Fibroblast of lung (primary cell): ENCODE data around the gene SEPTIN5.

Source experiments
- CTCF ChIP-seq, 2 donors: IDR thresholded peaks in 1 of 2; conservative IDR thresholded peaks in 1 of 2; 1 replicate in 1 of 2; 2 replicates in 1 of 2; pipeline ENCODE4 v1.5.1; 2011 to 2012; ENCODE audit warnings: low read length in 2 of 2, control low read depth in 1 of 2, inconsistent platforms in 1 of 2, low read depth in 1 of 2, mild to moderate bottlenecking in 1 of 2
- EZH2 ChIP-seq: IDR thresholded peaks from 2 replicates; pipeline ENCODE4 v1.5.1; 2012; ENCODE audit warnings: low read length, control low read depth, mild to moderate bottlenecking; ENCODE audit errors: missing control alignments

DNA sequence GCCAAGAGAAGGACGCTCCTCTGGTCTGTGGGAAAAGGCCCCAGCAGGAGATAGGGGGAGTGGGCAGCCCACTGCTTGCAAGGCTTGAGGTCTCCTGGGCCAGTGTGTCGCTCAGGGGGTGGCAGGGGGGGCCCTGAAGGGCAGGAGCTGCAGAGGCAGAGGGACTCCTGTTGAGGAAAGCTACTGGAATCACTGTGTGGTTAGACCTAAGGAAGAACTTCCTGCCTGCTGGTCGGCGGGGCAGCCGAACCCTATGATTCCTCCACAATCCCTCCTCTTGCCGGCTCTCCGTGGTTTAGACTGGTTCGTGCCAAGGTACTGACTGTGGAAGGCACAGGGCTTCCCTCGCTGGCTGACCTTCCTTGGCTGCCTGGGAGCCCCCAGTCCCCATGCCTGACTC, 15.2 kb downstream of the SEPTIN5 start:
- TF ChIP-seq CTCF (conservative IDR thresholded peaks at IDR 0.05 in 1 of 2, IDR thresholded peaks at IDR 0.05 in 1 of 2; ENCODE audit: low read depth in 1 of 2, low read length in 2 of 2) (no peak), EZH2 (no peak)
